IMR-90 (cell line): ENCODE measurements around the gene COL4A1. TPM values are rescaled to one million over a fixed set of nuclear protein-coding genes. Genes with fewer than 3 reads are reported as not detected.

ENCODE experiments used
- ATAC-seq: fragments of 200-7000 bp; cut with Tn5 transposase; 2 replicates; pipeline ENCODE4 v1.9.1; 2020; ENCODE audit warnings: low read depth, mild to moderate bottlenecking, moderate library complexity
- BruUV-seq: library from RNA; stranded (reverse); fragments of 400-500 nt; replicated peaks from 2 replicates; lab custom pipeline; 2021; lab: Mats Ljungman, UMichigan
- CTCF ChIA-PET: fragments of 300-600 bp; formaldehyde crosslinking; extraction: SDS; loops from one replicate; lab custom pipeline; 2021; ENCODE audit warnings: antibody characterized with exemption; lab: Yijun Ruan, JAX
- POLR2A ChIA-PET: fragments of 300-600 bp; sonication (Branson Sonifier 250); formaldehyde crosslinking; loops from one replicate; lab custom pipeline; 2022; ENCODE audit warnings: antibody characterized with exemption; ENCODE audit not compliant: unreplicated experiment; lab: Charles Lee
- DNase-seq: peaks from one replicate; pipeline ENCODE4 v3.0.0; 2013
- H2AFZ ChIP-seq: replicated peaks from 2 replicates; pipeline ENCODE3; 2013; ENCODE audit warnings: low read length, mild to moderate bottlenecking; ENCODE audit not compliant: poor library complexity
- H2AK5ac ChIP-seq: 2 replicates; pipeline ENCODE4 v1.6.1; 2013; ENCODE audit warnings: low read depth, low read length, inconsistent platforms
- H2AK9ac ChIP-seq: replicated peaks from 2 replicates; pipeline ENCODE3; 2013; ENCODE audit warnings: mild to moderate bottlenecking, low read depth, low read length, moderate library complexity; ENCODE audit not compliant: poor library complexity
- H2BK120ac ChIP-seq: 2 replicates; pipeline ENCODE4 v1.6.1; 2013; ENCODE audit warnings: low read depth, low read length, inconsistent platforms
- H2BK15ac ChIP-seq: 3 replicates; pipeline ENCODE4 v1.6.1; 2013; ENCODE audit warnings: low read depth, low read length, inconsistent platforms
- H2BK20ac ChIP-seq: 2 replicates; pipeline ENCODE4 v1.6.1; 2013; ENCODE audit warnings: low read depth, mild to moderate bottlenecking, inconsistent platforms, low read length, moderate library complexity
- H2BK5ac ChIP-seq: 2 replicates; pipeline ENCODE4 v1.6.1; 2013; ENCODE audit warnings: mild to moderate bottlenecking, low read depth, low read length, inconsistent platforms; ENCODE audit not compliant: poor library complexity, severe bottlenecking
- H3K14ac ChIP-seq: replicated peaks from 2 replicates; pipeline ENCODE4 v1.6.1; 2013; ENCODE audit warnings: low read depth, low read length, inconsistent platforms
- H3K18ac ChIP-seq: 2 replicates; pipeline ENCODE4 v1.6.1; 2013; ENCODE audit warnings: low read depth, low read length, control low read depth
- H3K23ac ChIP-seq: 2 replicates; pipeline ENCODE4 v1.6.1; 2013; ENCODE audit warnings: low read depth, low read length, inconsistent platforms
- H3K27ac ChIP-seq: 2 replicates; pipeline ENCODE4 v1.5.1; 2013; ENCODE audit warnings: mild to moderate bottlenecking, control low read depth, low read length; ENCODE audit not compliant: insufficient read depth
- H3K27me3 ChIP-seq: 2 replicates; pipeline ENCODE4 v1.6.1; 2013; ENCODE audit warnings: low read length; ENCODE audit not compliant: control insufficient read depth, insufficient read depth
- H3K36me3 ChIP-seq: 2 replicates; pipeline ENCODE4 v1.6.1; 2013; ENCODE audit warnings: low read length, mixed read lengths; ENCODE audit not compliant: control insufficient read depth, insufficient read depth
- H3K4ac ChIP-seq: 2 replicates; pipeline ENCODE4 v1.6.1; 2013; ENCODE audit warnings: low read depth, low read length, inconsistent platforms
- H3K4me1 ChIP-seq: 2 replicates; pipeline ENCODE4 v1.6.1; 2013; ENCODE audit warnings: low read length, mixed read lengths; ENCODE audit not compliant: control insufficient read depth, insufficient read depth
- H3K4me2 ChIP-seq: 2 replicates; pipeline ENCODE4 v1.6.1; 2013; ENCODE audit warnings: low read depth, mild to moderate bottlenecking, control low read depth, low read length, moderate library complexity
- H3K4me3 ChIP-seq: 2 replicates; pipeline ENCODE4 v1.5.1; 2013; ENCODE audit warnings: low read depth, mild to moderate bottlenecking, control low read depth, low read length, moderate library complexity; ENCODE audit not compliant: insufficient read depth
- H3K56ac ChIP-seq: 2 replicates; pipeline ENCODE4 v1.6.1; 2013; ENCODE audit warnings: low read length, inconsistent platforms; ENCODE audit not compliant: insufficient read depth; ENCODE audit errors: extremely low read depth
- H3K79me1 ChIP-seq, 2 experiments: 2 replicates each; pipeline ENCODE4 v1.6.1; 2013; ENCODE audit warnings: low read length in 2 of 2, inconsistent platforms in 1 of 2, low read depth in 1 of 2
- H3K9ac ChIP-seq: 2 replicates; pipeline ENCODE4 v1.6.1; 2013; ENCODE audit warnings: low read depth, low read length, control low read depth
- H3K9me1 ChIP-seq: 2 replicates; pipeline ENCODE4 v1.6.1; 2013; ENCODE audit warnings: low read length, inconsistent platforms; ENCODE audit not compliant: insufficient read depth
- H3K9me3 ChIP-seq: 2 replicates; pipeline ENCODE4 v1.6.1; 2013; ENCODE audit warnings: low read length; ENCODE audit not compliant: control insufficient read depth, insufficient read depth
- H4K20me1 ChIP-seq: 2 replicates; pipeline ENCODE4 v1.6.1; 2013; ENCODE audit warnings: low read length, inconsistent platforms; ENCODE audit not compliant: insufficient read depth
- H4K5ac ChIP-seq: 2 replicates; pipeline ENCODE4 v1.6.1; 2013; ENCODE audit warnings: mild to moderate bottlenecking, low read depth, low read length, control low read depth
- H4K8ac ChIP-seq, 2 experiments: 2 replicates each; pipeline ENCODE4 v1.6.1; 2013; ENCODE audit warnings: low read depth in 2 of 2, low read length in 2 of 2, control low read depth in 1 of 2, inconsistent platforms in 1 of 2
- H4K91ac ChIP-seq: 2 replicates; pipeline ENCODE4 v1.6.1; 2013; ENCODE audit warnings: low read depth, low read length, inconsistent platforms; ENCODE audit not compliant: insufficient read depth
- BHLHE40 ChIP-seq: fragments of 150-350 bp; IDR thresholded peaks from 2 replicates; pipeline ENCODE4 v1.6.1; 2016; ENCODE audit warnings: mild to moderate bottlenecking, low read depth, low read length
- CTCF ChIP-seq: conservative IDR thresholded peaks from 2 replicates; pipeline ENCODE4 v1.5.1; 2012; ENCODE audit warnings: mild to moderate bottlenecking, low read depth, low read length, improper control_type of control experiment
- ELK1 ChIP-seq: fragments of 150-350 bp; IDR thresholded peaks from 2 replicates; pipeline ENCODE4 v1.6.1; 2016; ENCODE audit warnings: low read depth, mild to moderate bottlenecking, low read length, moderate library complexity, borderline replicate concordance
- MXI1 ChIP-seq: IDR thresholded peaks from 2 replicates; pipeline ENCODE4 v1.6.1; 2012; ENCODE audit warnings: low read depth, mild to moderate bottlenecking, low read length, moderate library complexity, borderline replicate concordance
- RCOR1 ChIP-seq: IDR thresholded peaks from 2 replicates; pipeline ENCODE4 v1.6.1; 2012; ENCODE audit warnings: mild to moderate bottlenecking, low read length, improper control_type of control experiment; ENCODE audit not compliant: insufficient replicate concordance
- WGBS, 2 experiments: methylation state at CpG; one replicate each; pipeline versions ENCODE4 v1.1.5 to v1.1.7; 2013; ENCODE audit warnings: missing lambda C conversion rate in 2 of 2; ENCODE audit not compliant: insufficient read length in 1 of 2; ENCODE audit errors: extremely low coverage in 2 of 2; 5-methylcytosine and 5-hydroxymethylcytosine counted together
- dilution Hi-C: fragments of 300-500 bp; cut with HindIII; formaldehyde crosslinking; loops from one replicate; pipeline ENCODE4 v1.14.3; 2018; ENCODE audit warnings: low sequenced_read_pairs; ENCODE audit not compliant: unreplicated experiment
- in situ Hi-C: fragments of 300-500 bp; cut with MboI; formaldehyde crosslinking; loops from 3 replicates; pipeline ENCODE4 v1.14.3; 2019; ENCODE audit warnings: low sequenced_read_pairs, inconsistent platforms, mixed read lengths
- intact Hi-C: fragments of 100-400 bp; cut with micrococcal nuclease; formaldehyde crosslinking; loops from 2 replicates; pipeline ENCODE4 v1.10.0; 2022
- polyA plus RNA-seq, 3 experiments: library from polyadenylated mRNA; depleted of rRNA; stranded (reverse); fragments of >200 nt; gene quantifications; 2 replicates each; pipeline ENCODE4 v1.2.3, GENCODE V29; 2012; ENCODE audit warnings: low replicate concordance in 1 of 3
- total RNA-seq: library from RNA; depleted of rRNA; stranded (reverse); fragments of >200 nt; gene quantifications from 2 replicates; pipeline ENCODE4 v1.2.3, GENCODE V29; 2012

COL4A1 gene
- total and polyA plus RNA-seq, 2 of the 4 experiments (the other 2 are of a cell fraction), result 230 to 337 TPM

GRCh38 chr13:110200276-110200870 is 106.6 kb downstream of the COL4A1 start:
- Histone ChIP-seq H2BK120ac (no peak overlapping the region), H3K9ac (no peak overlapping the region), H3K18ac (no peak overlapping the region), H4K20me1 (peaks cover 11% of the 10 kb centered on the region; the same call in 1 of the 2 replicates), H3K4me3 (no peak overlapping the region), H2AFZ (no peak overlapping the region), H4K5ac (no peak overlapping the region), H2BK20ac (no peak overlapping the region), H3K9me1 (peaks cover 24% of the 10 kb centered on the region), H3K27me3 (no peaks in the 10 kb centered on the region), H4K8ac (no peak overlapping the region), H3K14ac (no peak overlapping the region), H3K56ac (no peak overlapping the region), H3K79me1 (peaks cover 13 to 39% of the 10 kb centered on the region in 2 experiments; a peak in 3 of 4 replicates), H3K36me3 (peaks cover 57% of the 10 kb centered on the region), H2BK5ac (peak overlapping the region; percentile 17), H3K4ac (no peak overlapping the region), H3K4me1 (peaks cover 15% of the 10 kb centered on the region), H4K91ac (no peak overlapping the region), H2BK15ac (no peak overlapping the region), H3K4me2 (no peak overlapping the region), H3K9me3 (no peaks in the 10 kb centered on the region), H2AK5ac (no peak overlapping the region), H3K23ac (no peak overlapping the region), H3K27ac (no peak overlapping the region), H2AK9ac (no peak overlapping the region)
- in situ Hi-C loops, result no loop called here
- CTCF ChIA-PET, result no interaction called here
- BruUV-seq, result no TSS peak
- TF ChIP-seq ELK1 (no peak), BHLHE40 (no peak), RCOR1 (no peak), MXI1 (no peak), CTCF (no peak)
- intact Hi-C loops, result no loop called here
- POLR2A ChIA-PET, result no interaction called here
- WGBS, 2 experiments, result 87% methylated on average over 3 of the region's 12 CpGs; no CpG with 5 or more reads in 1 of the 2 experiments
- dilution Hi-C loops, result no loop called here
- ATAC-seq (no peak), DNase-seq (no peak)
